Middle frontal gyrus (tissue), 1 donor: ENCODE data around the gene NACC2.

ENCODE experiments used
- DNase-seq: peaks from one replicate; pipeline ENCODE4 v3.0.0-alpha.2; 2015; ENCODE audit warnings: low spot score; ENCODE audit errors: extremely low spot score

NACC2 gene

GRCh38 chr9:135997090-135998015, 97.7 kb downstream of the NACC2 start:
- DNase-seq = no peak

DNA sequence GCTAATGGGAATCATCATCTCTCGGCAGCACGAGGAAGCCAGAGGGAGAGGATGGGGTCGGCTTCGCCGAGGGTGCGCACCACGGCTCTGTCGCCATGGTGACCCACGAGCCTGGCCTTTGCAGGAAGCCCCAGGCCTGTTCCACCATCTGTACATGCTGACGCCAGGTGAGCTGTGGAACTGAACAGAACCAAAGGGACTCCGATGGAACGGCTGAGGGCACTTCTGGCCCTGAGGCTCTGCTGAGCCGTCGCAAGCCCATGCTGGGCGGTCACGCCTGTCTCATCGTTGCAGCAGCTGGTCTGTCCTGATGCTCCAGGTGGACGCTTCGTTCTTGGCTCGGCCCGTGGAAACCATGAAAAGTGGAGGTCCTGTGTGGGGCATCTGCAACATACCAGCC, 99.3 kb downstream of the NACC2 start:
- no peak for DNase-seq

- DNase-seq = no peak
Measured at GRCh38 chr9:135994501-135995192, 100.4 kb downstream of the NACC2 start.

GRCh38 chr9:135993765-135994500, 101.2 kb downstream of the NACC2 start:
- DNase-seq = no peak

- DNase-seq = no peak
Measured at GRCh38 chr9:135993409-135993742, 101.7 kb downstream of the NACC2 start.

DNA sequence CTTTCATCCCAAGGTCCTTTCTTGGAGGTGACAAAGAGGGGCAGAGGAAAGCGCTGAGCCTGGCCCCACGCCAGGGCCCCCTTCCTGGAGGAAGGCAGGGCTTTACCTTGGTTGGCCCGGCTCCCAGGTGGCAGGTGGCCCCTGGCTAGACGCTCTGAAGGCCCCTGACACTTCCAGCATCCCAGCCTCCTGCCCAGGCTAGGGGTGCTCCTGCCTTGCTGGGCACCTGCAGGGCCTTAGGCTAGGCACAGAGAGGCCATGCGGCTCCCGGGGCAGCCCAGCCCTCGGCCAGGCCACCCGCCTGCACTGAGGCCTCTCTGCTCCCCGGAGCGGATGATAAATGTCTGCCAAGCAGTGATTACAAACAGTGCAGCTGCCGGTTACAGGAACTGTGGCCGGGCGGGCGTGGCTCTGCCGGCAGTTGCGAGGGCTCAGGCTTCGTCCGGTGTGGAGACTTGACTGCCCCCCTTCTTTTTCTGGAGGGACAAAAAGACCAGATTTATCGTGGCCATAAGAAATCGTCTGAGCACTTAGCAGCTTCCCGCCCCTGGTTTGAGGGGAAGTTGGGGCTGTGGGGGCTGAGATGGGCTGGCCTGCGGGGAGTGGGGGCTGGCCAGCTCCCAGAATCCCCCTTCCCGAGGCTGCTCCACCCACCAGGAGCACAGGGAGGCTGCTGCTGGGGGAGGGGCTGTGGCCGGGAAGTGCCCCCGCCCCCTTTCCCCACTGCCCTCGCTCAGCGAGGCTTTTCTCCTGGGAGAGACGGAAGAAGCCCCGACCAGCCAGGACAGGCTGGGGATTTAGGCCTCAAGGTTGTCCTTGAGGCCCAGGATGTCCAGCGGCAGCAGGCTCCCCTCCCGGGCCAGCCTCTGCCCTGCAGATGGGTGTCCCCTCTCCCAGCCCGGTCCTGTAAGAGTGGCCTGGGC, 102.3 kb downstream of the NACC2 start:
- no peak for DNase-seq

DNA sequence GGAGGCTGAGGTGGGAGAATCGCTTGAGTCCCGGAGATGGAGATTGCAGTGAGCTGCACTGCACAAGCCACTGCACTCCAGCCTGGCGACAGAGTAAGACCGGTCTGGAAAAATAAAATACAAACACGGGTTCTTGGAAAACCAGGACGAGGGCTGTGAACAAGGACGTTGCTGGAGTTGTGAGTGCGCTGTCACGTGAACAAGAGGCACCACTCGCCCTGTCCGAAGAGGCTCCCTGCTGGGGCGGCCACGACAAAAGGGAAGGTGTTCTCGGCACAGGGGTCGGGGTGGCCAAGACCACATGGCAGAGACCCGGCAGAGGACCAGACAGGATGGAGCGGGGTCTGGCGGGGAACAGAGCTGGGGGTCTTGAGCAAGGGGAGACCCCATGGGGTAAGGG, 103.3 kb downstream of the NACC2 start:
- DNase-seq = no peak

GRCh38 chr9:135990468-135991429, 104.3 kb downstream of the NACC2 start:
- DNase-seq = no peak

DNA sequence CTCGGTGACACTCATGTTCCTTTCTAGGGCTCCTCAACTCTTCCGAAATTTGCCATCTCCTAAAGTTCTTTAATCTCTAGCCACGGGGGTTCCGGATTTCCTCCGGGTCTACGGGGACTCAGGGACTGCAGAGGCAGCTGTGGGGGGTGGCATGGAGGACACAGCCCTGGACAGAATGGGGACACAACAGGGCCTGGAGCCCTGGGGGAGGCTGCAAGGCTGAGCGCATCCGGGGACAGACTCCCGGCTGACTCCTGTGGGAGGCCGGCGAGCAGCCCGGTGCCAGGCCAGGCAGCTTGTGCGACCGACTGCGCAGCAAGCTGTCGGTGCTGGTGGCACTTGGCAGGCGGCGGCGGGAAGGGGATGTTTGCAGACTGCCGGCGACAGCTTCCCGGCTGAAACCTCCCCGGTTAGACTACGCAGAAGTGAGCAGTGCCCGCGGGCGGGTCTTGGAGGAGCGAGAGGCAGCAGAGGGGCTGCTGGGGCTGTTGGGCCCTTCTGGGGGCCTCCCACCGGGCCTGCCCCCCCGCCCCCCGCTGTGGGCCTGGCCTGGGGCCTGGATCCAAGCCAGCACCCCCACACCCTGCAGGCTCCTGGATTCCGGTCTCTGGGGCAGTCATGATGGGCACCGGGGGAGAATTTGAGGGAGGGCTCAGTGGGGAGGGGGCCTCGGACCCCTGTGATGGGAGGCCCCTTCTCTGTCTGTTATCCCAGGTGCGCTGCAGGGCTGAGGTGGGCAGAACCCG, 105.2 kb downstream of the NACC2 start:
- no peak for DNase-seq

- DNase-seq = no peak
Measured at GRCh38 chr9:135989157-135989556, 105.9 kb downstream of the NACC2 start.

DNA sequence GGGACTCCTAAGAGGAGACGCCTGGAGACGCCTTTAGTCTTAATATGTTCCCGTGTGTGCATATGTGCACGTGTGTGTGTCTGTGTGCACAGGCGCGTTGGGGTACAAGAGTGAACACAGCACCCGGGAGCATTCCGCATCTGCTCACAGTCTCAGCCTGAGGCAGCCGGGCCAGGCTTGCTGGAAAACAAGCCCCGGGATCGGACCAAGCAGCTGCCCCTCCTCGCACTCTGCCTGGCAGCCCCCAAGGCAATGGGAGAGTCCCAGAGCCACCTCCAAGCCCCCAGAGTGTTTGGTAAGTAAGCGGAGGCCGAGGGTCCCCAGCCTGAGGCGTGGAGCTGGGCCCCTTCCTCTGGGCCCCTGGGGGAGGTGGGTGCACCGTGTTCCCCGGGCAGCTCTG, 106.6 kb downstream of the NACC2 start:
- DNase-seq = no peak

DNA sequence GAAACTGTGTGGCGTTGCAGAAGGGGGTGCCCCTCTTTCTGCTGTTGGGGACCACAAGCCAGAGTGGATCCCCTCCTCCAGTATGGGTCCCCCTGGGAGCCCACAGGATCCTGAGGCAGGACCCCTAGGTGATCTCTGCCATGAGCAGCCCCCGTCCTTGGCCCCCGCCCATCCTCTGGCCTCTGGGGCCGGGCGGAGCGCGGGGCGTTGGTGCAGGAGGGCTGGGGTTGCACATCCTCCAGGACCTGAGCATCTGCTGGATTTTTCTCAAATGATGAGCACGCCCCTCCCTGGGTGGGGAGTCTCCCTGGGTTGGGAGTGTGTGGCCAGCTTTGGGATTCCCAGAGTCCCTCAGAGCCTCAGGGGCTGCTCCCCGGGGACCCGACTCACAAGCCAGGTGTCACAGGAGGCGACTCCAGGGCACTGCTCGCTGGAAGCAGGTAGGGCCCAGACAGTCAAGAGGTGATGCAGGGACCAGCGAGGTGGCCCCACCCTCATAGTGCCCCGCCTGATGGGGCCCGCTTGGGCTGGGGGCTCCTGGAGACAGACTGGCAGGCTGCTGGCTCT, 107.2 kb downstream of the NACC2 start:
- DNase-seq = no peak

GRCh38 chr9:135986605-135987004, 108.5 kb downstream of the NACC2 start:
- no peak for DNase-seq

GRCh38 chr9:135985889-135986288, 109.2 kb downstream of the NACC2 start:
- DNase-seq = no peak

DNA sequence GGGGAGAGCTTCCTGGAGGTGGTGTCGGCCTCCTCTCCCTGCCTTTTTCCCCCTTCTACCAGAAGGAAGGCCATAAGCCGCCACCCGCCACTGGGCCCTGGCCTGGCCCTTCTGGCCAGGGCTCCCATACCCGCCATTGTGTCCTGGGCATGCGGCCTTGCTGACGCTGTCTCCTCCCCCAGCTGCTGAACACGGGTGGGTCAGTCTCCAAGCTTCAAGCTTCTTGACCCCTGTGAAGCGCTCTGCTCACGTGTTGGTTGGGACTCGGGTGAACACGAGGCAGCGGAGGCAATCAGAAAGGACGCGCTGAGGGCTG, 109.7 kb downstream of the NACC2 start:
- DNase-seq = no peak

GRCh38 chr9:135984072-135984710, 110.9 kb downstream of the NACC2 start:
- no peak for DNase-seq

- no peak for DNase-seq
Measured at GRCh38 chr9:135983208-135984071, 111.6 kb downstream of the NACC2 start.
